ENCODE data around the gene GRPEL1.

DNA sequence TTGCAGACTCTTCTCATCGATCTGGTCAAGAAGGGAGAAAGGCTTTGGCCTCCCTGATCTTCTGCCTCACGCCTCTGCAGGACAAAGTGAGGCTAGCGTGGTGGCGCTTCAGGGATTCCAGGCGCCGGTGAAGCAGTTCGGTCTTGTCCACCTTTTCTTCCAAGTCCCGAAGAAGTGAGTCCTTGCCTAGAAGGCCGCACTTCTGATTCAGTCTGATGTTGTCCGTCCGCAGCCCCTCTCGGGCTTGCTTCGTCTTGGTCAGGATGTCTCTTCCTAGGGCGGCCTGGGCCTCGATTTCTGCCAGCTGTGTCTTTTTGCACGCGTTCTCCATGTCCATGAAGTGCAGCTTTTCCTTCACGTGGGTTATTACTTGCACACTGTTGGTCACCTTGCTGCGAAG is 26.6 kb downstream of the GRPEL1 start:
- TF ChIP-seq, protein P1, sequence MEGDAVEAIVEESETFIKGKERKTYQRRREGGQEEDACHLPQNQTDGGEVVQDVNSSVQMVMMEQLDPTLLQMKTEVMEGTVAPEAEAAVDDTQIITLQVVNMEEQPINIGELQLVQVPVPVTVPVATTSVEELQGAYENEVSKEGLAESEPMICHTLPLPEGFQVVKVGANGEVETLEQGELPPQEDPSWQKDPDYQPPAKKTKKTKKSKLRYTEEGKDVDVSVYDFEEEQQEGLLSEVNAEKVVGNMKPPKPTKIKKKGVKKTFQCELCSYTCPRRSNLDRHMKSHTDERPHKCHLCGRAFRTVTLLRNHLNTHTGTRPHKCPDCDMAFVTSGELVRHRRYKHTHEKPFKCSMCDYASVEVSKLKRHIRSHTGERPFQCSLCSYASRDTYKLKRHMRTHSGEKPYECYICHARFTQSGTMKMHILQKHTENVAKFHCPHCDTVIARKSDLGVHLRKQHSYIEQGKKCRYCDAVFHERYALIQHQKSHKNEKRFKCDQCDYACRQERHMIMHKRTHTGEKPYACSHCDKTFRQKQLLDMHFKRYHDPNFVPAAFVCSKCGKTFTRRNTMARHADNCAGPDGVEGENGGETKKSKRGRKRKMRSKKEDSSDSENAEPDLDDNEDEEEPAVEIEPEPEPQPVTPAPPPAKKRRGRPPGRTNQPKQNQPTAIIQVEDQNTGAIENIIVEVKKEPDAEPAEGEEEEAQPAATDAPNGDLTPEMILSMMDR (IDR thresholded peaks at IDR 0.05; ENCODE audit: low read depth, low read length) = no peak
- TF ChIP-seq EZH2phosphoT487 (IDR thresholded peaks at IDR 0.05; ENCODE audit: low read depth) = no peak
